ENCODE data around the gene DYTN. TPM values are rescaled to one million over a fixed set of nuclear protein-coding genes. Genes with fewer than 3 reads are reported as not detected.

DYTN gene
- total and polyA plus RNA-seq, 4 donors: not detected

Small RNA genes within 50 kb of the gene (small RNA-seq; reads per million reads assigned to genes)
- not detected for gene RF00019 (ENCODE audit: low replicate concordance)

Other genes starting within 250 kb of the DYTN start
- not detected for gene FAM237A, start 75.9 kb downstream of the DYTN start, total RNA-seq
- gene FAM237A, start 75.9 kb downstream of the DYTN start, polyA plus RNA-seq (ENCODE audit: insufficient read length in 2 of 2): under 1 TPM in 1 of 2 donors, not detected in 1; 0.36 TPM
- gene MDH1B, start 46.9 kb upstream of the DYTN start, total RNA-seq: 10 to 100 TPM in 1 of 2 donors, 1 to 10 TPM in 1; 6.7 to 14.4 TPM
- 1 to 10 TPM; 6.2 to 6.5 TPM for gene MDH1B, start 46.9 kb upstream of the DYTN start, polyA plus RNA-seq (ENCODE audit: insufficient read length in 2 of 2)
- 10 to 100 TPM; 37.9 to 58.8 TPM for gene FASTKD2, start 47.2 kb upstream of the DYTN start, total RNA-seq
- 10 to 100 TPM; 21.0 to 21.7 TPM for gene FASTKD2, start 47.2 kb upstream of the DYTN start, polyA plus RNA-seq (ENCODE audit: insufficient read length in 2 of 2)
- under 1 TPM; 0.33 to 0.40 TPM for gene CPO, start 221.1 kb upstream of the DYTN start, total RNA-seq
- under 1 TPM; 0.35 to 0.53 TPM for gene CPO, start 221.1 kb upstream of the DYTN start, polyA plus RNA-seq (ENCODE audit: insufficient read length in 2 of 2)